ENCODE measurements around the gene DEK.
"Not testable (repeated sequence)": the region's sequence is repeated elsewhere in the genome, so short reads cannot be mapped to it uniquely, and the experiment has no call there.

Gene DEK, protein sequence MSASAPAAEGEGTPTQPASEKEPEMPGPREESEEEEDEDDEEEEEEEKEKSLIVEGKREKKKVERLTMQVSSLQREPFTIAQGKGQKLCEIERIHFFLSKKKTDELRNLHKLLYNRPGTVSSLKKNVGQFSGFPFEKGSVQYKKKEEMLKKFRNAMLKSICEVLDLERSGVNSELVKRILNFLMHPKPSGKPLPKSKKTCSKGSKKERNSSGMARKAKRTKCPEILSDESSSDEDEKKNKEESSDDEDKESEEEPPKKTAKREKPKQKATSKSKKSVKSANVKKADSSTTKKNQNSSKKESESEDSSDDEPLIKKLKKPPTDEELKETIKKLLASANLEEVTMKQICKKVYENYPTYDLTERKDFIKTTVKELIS

DNA sequence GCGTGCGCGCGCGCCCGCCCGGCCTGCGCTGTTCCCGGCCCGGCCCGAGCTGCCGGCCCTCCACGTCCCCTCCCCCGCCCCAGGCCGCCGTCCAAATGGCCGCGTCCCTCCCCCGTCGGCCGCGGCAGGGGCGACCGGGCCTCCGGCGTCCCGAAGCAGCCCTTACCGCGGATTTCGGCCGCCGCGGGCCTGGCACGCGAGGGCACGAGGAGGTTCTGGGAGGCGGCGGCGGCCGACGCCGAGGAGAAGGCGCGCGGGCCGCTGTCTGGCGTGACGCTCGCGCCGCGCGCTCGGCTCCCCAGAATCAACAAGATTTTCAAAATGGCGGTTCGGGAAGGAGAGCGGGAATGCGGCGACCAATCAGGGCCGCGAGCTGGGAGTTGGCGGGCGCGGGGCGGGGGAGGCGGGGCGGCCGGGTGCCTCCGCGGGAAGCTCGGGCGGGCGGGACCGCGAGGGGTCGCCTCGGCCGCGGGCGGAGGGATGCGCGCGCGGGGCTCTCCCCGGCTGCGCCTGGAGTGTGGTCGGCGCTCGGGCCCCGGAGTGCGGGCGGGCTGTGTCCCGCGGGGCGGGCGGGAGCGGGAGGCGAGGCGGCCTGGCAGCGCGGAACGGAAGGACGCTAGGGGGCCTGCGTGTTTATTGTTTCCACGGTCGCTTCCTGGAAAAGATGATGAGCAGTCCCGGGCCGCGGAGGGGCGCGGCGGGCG, at the start of gene DEK:
DEK (minus strand) TSS at position 312 of the 704 bp plus-strand sequence. CDS start 543 bp downstream, outside the sequence.
- peak; percentile 67 to 70 for DNase-seq

DNA sequence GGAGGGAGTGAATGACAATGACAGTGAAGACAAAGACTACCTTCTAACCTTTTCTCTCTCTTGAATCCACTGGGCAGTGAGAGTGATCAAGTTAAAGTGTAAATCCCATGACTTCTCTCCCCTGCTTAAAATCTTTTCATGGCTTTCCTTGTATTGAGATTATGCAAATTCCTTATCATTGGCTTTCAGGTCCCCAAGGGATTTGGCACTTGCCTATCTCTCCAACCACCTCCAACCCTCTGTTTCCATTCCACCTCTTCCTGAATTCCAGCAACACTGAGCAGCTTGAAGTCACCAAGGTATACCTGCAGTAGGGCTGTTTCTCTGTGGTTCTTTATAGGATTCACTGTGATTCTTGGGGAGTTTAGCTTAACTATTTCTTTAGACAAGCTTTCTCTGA, 48.0 kb upstream of the DEK start:
- DNase-seq: no peak

DNA sequence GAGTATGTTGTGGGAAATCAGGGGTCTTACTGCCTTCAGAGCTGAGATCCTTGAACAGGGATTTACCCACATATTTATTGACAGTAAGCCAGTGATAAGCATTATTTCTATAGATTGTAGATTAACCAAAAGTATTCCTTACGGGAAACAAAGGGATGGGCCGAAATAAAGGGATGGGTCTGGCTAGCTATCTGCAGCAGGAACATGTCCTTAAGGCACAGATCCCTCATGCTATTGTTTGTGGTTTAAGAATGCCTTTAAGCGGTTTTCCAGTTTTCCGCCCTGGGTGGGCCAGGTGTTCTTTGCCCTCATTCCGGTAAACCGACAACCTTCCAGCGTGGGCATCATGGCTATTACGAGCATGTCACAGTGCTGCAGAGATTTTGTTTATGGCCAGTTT, 45.7 kb upstream of the DEK start:
- DNase-seq: not testable (repeated sequence)

DNA sequence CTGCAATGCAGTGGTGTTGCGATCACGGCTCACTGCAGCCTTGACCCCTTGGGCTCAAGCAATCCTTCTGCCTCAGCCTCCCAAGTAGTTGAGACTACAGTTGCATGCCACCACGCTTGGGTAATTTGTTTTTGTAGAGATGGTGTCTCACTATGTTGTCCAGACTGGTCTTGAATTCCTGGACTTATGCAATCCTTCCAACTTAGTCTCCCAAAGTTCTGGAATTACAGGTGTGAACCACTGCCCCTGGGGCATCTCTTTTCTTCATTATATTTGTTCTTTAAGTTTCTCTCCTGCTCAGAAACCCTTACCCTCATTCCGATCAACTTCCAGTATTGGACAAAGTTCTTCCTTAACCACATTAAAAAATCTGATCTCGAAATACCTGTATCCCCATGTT, 44.7 kb upstream of the DEK start:
- no peak for DNase-seq

DNA sequence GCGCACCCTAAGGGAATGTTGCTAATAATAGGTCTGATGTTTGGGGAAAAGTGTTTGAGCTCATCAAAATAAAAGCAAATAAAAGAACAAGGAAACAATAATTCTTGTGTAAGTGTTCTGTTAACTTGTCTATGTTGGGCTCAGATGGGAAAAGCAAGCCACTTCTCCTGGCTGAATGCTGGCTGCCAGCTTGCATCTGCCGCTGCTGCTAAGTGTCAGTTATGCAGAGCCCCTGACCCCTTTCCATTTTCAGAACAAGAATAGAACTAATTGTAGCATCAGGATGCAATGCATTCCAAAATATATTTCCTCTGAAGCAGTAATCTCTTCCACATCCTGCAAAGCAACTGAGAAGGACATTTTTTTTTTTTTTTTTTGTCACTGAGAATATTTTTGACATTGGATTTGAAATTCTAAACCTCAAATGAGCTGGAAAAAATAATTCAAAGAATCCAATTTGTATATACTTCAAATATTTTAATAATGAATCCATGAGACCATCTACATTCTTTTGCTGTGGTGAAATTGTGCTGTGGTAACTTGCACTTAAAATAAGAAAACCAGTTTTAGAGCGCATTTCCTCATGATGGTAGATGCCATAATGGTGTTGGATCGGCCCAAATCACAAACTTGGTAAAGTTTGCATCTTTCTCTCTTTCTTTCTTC, 43.9 kb upstream of the DEK start:
- DNase-seq: no peak

DNA sequence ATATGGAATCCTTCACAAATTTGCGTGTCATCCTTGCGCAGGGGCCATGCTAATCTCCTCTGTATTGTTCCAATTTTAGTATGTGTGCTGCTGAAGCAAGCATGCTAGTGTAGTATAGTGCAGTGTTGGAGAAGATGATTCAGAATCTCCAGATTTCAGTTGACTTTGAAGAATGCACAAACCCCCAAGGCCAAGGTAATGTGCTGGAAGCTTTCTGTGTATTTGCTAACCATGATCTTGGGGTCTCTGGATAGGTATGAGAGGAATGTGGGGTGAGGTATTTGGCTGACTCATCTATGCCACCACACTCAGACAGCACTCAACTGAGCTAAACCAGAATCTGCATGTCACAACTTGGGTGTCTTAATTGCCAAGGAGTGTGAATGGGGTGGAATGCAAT, 42.6 kb upstream of the DEK start:
- DNase-seq: no peak

DNA sequence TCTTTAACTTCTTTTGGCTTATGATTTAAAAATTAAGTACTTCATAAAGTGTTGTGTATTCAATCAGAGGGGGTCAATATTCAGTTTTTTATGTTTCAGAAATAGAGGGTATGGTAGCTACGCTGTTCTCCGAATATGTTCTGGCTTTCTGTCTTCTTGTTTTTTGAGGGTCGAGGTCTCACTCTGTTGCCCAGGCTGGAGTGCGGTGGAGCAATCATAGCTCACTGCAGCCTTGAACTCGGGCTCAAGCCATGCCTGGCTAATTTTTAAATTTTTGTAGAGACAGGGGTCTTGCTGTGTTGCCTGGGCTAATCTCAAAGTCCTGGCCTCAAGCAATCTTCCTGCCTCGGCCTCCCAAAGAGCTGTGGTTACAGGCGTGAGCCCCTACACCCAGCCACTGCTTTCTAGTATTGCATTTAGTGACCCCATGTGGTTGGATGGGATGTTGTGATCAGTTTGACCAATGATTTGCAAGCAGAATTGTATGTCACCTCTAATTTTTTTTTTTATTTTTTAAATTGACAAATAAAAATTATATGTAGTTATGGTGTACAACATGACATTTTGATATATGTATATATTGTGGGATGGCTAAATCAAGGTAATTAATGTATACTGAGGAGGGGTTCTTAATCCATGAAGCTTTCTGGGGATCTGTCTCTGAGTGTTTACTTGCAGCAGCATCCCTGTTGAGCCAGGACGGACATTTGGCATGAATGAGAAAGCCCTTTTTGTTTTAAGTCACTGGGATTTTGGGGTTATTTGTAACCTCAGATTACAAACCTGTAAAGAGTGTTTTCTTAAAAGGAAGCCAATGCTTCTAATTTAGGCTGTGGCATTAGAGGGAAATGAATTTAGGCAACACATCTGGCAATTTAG, 38.5 kb upstream of the DEK start:
- no peak for DNase-seq

DNA sequence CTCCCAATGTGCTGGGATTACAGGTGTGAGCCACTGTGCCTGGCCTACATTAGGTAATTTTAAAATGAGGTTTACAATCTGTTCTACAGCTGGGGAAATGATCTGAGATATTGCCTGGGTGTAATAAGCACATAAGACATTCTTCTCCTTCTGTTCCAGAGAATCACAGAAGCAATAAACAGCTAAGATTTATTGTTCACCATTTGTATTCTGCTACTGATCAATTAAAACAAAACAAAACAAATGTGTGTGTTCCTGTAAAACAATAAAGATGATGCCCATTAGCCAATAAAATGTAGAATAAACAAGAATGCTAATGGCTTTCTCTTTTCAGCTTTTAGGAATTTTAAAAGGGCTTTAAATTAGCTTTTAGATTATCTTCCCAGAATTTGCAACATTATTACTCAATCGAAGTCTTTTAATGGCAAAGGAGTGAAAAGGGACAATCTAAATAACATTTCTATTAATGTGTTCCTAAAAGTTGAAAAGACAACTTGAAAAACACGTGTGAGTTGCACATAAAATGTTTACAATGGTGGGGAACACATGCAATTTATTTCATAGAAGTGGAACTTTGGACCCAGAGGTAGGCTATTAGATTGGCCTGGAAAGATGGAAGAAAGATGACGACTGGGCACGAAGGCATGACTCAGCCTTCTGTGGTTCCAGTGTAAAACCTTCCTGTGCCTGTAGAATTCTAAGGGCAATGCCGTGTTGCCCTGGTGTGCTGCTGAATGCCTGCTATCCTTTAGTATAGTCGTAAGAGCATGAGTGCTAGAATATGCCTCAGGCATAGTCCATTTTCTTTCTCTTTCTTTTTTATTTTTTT, 29.0 kb upstream of the DEK start:
- no peak for DNase-seq

DNA sequence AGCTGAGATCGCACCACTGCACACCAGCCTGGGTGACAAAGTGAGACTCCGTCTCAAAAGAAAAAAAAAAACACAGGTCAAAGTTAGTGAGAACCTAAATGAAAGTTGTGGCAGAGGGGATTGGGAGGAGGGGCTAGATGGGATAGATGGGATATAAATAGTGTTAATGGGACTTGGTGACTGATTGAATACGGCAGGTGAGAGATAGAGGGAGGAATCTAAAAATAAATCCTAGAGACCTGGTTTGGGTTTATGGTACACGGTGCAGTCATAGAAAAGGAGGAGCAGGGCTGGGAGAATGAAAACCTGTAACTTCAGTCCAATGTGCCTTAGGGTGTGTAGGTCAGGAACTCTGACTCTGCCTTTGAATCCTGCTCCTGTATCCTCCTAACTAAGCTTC, 25.0 kb upstream of the DEK start:
- no peak for DNase-seq

DNA sequence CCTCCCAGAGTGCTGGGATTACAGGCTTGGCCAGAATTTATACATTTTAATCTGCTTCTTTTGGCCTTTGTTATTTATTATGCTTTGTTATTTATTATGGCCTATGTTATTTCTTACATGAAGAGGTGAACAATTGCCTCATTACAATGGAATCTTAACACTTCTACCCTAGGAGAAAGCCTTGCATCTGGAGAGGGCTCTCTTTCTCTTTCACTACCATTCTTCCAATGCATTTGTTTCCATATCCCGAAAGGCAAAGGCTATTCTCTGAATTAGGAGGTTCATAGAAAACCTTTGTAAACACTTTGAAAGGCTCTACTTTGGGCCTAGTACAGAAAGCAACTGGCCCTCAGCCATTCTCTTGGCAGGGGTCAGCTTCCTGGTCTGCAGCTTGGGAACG, 19.9 kb upstream of the DEK start:
- DNase-seq: no peak

DNA sequence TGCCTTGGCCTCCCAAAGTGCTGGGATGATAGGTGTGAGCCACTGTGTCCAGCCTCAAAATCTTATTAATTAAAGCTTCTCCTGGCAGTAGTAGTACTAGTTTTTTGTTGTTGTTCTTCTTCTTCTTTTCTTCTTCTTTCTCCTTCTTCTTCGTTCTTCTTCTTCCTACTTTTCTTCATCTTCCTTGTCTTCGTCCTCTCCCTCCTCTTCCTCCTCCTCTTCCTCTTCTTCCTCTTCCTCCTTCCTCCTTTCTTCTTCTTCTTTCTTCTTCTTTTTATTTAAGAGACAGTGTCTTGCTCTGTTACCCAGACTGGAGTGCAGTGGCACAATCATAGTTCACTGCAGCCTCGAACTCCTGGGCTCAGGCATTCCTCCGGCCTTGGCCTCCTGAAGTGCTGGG, 17.2 kb upstream of the DEK start:
- DNase-seq: no peak

DNA sequence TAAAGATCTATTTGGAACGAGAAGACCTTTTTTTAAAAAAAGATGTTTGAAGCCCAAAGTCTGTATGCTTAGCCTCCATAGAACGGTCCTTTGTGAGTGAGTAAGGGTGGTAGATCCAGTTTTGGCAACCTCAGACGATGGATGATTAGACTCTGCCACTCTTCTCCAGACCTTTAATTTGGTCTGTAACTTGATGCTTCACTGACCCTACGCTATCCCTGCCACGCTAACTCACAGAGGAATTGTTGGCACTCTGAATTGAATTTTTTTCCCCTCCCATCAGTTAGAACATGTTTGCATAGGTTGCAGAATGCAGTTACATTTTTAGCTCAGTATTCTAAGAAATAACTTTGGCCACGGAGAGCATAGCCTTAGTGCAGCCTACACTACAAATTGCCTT, 15.8 kb upstream of the DEK start:
- DNase-seq: no peak

DNA sequence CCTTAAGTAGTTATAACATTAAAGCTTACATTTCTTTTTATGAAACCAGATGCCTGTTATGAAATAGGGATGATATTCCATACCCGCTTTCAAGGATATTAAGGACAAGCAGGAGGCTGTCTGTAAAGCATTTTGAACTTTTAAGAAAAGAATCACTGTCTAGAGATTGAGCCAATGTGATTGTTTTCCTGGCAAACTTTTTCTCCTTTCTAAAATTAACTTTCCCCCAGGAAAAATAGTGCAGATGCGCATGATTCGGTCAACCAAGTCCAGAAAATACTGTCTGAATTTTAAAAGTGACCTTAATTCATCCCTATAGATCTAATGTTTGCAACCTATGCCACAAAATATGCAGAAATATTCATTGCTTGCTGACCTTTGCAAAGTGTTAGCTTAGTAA, 15.1 kb upstream of the DEK start:
- no peak for DNase-seq

DNA sequence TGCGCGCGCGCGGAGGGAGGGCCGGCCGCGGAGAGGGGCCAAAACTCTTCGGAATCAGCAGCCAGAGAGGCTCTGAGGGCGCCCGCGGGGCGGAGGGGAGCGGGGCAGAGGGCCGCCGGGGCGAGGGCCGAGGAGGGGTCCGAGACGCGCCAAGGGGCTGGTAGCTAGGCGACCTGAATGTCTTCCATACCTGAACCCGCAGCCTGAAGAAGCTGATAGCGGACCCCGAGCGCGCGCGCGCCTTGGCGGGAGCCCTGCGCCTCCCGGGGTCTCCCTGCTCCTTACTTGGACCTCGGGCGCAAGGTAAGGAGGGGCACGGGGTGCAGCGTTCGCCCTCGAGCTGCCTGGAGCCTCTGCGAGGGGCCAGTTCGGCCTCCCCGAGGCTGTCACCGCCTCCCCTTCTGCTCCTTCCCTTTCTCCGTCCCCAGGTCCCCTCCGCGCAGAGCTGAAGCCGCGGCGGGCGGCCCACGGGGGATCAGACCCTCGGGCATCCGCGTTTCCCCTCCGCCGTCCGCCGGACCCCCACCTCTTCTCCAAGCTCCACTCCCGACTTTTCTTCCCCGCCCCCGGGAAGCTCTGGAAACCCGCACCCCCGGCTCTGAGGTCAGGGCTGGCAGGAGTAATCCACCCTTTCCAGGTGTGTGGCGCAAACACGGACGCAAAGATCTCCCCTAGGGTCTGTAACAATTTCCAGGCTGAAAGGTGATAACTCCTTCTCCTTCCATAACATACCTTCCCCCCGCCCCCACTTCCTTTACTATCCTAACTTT, 13.1 kb upstream of the DEK start:
- DNase-seq: no peak

DNA sequence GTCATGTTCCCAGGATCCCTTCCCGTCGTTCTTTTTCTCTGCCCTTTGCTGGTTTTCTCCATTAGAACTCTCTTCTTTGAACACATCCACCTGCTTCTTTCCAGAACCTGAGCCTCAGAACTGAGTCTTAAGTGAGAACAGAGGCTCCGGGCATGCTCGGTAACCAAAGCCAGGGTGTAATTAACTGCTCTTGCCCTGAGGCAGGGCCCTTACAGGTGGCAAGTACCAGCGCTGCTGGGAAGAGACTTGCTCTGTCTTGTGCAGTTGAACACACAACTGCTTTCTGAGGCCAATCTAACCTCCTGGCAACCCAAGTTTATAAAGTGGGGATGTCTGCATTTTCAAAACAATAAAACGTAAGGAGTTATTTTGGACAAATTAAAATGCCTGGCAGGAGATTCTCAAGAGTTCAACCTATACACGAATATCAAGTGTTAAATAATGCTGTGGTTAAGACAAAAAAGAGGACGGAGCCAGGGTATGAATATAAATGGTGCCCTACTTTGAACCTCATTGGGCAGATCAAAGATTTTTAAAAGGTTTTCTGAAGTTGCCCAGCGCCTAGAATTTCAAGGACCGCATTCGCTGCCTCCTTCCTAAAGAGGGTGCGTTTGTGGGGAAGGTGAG, 12.4 kb upstream of the DEK start:
- DNase-seq: no peak

DNA sequence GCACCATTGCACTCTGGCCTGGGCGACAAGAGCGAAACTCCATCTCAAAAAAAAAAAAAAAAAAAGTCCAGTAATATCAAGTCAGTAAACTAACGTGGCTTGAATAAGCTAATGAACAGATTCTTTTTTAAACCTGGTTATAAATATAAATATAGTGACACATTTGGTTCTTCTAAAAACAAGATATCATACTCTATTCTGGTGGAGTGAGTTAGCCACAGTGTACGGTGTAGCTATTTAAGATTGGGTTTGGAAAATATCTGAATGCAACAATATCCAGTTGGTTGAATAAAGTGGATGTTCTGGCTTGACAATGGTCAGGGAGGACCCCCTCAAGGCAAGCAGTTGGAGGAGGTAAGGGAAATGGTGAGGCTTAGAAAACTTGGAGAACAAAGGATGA, 5.9 kb upstream of the DEK start:
- DNase-seq: no peak

DNA sequence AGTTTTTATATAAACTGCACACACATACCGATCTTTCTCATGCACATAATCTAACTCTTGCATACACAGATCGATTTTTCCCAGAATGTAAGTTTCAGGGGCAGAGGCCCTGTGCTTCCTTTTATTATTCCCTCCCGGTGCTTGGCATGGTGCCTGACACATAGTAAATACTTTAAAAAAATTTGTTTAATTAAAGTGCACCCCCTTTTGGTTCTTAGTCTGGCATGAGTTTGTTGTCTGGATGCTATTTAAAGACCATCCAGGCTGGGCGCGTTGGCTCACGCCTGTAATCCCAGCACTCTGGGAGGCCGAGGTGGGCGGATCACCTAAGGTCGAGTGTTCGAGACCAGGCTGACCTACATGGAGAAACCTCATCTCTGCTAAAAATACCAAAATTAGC, 5.4 kb upstream of the DEK start:
- DNase-seq: no peak

DNA sequence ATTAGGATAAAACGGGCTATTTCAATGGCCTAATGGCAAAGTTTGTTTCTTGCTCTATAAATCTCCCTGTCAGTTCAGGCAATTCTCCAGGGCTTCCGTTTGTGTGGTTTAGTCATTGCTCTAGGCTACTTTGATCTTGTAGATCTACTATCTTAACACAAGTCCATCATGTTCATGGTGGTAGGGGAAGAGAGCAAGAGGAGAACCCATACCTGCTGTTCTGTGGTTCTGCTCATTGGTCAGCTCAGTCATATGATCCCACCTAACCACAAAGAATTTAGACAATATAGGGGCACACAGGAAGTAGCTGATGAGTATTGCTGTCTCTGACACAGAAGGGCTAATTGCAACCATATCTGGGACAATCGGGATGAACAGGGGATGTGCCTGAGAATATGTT, 4.9 kb upstream of the DEK start:
- peak; percentile 35 to 54 for DNase-seq

DNA sequence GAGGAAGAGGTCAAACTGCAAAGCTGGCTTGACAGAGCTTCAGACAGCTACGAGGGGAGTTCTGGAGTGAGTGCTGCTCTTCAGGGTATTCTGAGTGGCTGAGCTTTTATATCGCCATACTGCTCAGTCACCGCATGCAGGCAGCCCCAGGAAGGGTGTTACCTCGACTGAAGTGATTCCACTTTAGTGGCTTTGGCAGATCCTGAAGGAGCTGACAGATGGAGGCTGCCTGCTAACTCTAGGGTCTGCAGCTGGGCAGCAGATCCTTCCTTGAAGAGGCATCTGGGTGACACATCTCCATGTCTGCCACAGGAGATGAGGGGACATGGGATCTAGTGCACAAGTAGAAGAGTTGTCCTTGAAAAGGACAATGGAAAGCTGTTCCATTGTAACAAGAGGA, 3.7 kb upstream of the DEK start:
- no peak for DNase-seq

DNA sequence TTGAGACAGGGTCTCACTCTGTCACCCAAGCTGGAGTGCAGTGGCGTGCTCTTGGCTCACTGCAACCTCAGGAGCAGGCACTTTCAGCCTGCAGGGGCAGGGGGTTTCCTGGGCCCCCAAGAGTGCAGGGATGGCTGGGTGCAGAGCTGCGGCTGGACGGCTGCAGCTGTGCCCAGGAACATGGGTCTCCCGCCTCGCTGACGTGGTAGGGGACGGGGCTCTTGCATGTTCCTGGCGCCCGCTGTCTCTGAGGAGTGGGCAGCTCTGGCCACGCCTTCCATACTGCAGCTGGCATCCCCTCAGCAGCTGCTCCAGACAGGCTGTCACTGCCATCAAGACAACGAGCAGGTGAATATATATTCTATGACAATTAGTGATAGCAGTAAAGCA, 2.2 kb upstream of the DEK start:
- DNase-seq: no peak

All from Kasumi-1 (cell line).